IgD-negative memory B cell (primary cell): ENCODE results near the gene JMJD6. TPM values are rescaled to one million over a fixed set of nuclear protein-coding genes. Genes with fewer than 3 reads are reported as not detected.
A peak's percentile ranks its signal among the peaks of the same experiment; 100 is the strongest.
"Not testable (repeated sequence)": the region's sequence is repeated elsewhere in the genome, so short reads cannot be mapped to it uniquely, and the experiment has no call there.

Experiments used
- H3K27ac Mint-ChIP-seq, 3 donors: one replicate each; pipeline ENCODE4 v1.8.0; 2020 to 2022; ENCODE audit warnings: mild to moderate bottlenecking in 3 of 3, mixed read lengths in 3 of 3, moderate library complexity in 1 of 3
- H3K27me3 Mint-ChIP-seq: one replicate; pipeline ENCODE4 v1.8.0; 2021; ENCODE audit warnings: mixed read lengths
- H3K36me3 Mint-ChIP-seq: one replicate; pipeline ENCODE4 v1.8.0; 2020; ENCODE audit warnings: mild to moderate bottlenecking, mixed read lengths
- H3K4me1 Mint-ChIP-seq, 3 donors: one replicate each; pipeline ENCODE4 v1.8.0; 2020 to 2022; ENCODE audit warnings: mixed read lengths in 3 of 3, mild to moderate bottlenecking in 1 of 3
- H3K4me3 Mint-ChIP-seq, 4 donors: one replicate each; pipeline ENCODE4 v1.8.0; 2020 to 2022; ENCODE audit warnings: mild to moderate bottlenecking in 4 of 4, mixed read lengths in 4 of 4, moderate library complexity in 3 of 4
- H3K9me3 Mint-ChIP-seq, 3 donors: one replicate each; pipeline ENCODE4 v1.8.0; 2020 to 2021; ENCODE audit warnings: mixed read lengths in 3 of 3, mild to moderate bottlenecking in 1 of 3
- polyA plus RNA-seq: library from polyadenylated mRNA; unstranded; fragments of 300-500 nt; fragmentation: Illumina TruSeq; gene quantifications from one replicate; pipeline ENCODE4 v1.2.3, GENCODE V29; 2021

The JMJD6 gene
- polyA plus RNA-seq, 1 donor from 2014 or later: 41.4 TPM

- H3K36me3 Mint-ChIP-seq: peaks cover 2% of the 10 kb centered on the region
- peak overlapping the region in 2 of 4 donors; percentile 61 to 75 for H3K4me3 Mint-ChIP-seq
- H3K9me3 Mint-ChIP-seq: no peaks in the 10 kb centered on the region
- peaks cover 21 to 27% (median 21%) of the 10 kb centered on the region in 3 donors for H3K4me1 Mint-ChIP-seq
- peak overlapping the region; percentile 77 to 93 (median 92) for H3K27ac Mint-ChIP-seq
- no peaks in the 10 kb centered on the region for H3K27me3 Mint-ChIP-seq
Measured at GRCh38 chr17:76715496-76715830, 10.9 kb downstream of the JMJD6 start.

DNA sequence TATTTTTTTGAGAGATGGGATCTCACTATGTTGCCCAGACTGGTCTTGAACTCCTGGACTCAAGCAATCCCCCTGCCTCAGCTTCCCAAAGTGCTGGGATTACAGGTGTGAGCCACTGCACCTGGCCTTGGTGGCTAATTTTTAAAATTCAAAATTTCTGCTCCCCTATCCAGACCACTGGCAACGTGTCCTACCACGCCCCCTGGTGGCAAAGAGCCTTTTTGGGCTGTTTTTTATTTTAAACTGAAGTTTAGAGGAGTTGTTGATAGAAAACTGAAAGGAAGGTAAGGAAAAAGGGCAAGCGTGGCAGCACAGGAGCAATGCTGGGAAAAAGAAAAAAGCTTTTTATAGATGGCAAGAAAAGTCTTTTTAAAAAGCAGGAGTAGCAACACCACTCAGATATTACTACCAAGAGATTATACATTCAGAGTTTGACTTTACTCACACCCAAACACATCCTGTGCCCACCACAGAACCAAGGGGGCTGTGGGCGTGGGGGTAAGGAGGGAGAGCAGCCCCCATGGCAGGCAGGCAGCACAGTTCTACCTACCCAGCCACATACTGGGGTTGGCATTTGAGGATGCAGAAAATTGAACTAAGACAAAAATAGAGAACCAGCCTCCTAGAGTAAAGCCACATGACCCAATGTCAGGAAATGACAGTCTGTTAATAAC lies 11.4 kb downstream of the JMJD6 start:
- H3K36me3 Mint-ChIP-seq: peaks cover 2% of the 10 kb centered on the region

DNA sequence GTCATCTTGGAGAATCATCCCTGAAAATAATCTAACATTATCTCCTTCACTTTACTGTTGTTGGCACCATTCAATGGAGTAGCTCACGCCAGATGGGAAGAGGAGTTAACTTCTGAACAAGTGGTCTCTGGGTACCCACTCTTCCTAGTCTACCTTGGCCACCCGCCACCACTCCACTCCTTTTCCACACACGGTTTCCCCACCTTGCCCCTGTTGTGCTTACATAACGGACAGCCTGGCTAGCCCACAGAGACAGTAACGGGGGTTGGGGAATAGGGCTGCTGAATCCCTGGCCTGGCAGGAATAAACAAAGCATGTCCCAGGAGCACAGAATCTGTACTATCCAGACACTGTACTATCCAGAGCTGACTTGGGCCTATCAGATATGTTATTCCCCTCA lies 12.1 kb downstream of the JMJD6 start:
- Mint-ChIP-seq H3K4me1 (peaks cover 21 to 27% (median 25%) of the 10 kb centered on the region in 3 donors), H3K36me3 (peaks cover 2% of the 10 kb centered on the region), H3K9me3 (no peaks in the 10 kb centered on the region), H3K4me3 (peak overlapping the region in 1 of 4 donors; percentile 75), H3K27ac (no peak overlapping the region), H3K27me3 (no peaks in the 10 kb centered on the region)

More for the DNA sequence above, 11.4 kb downstream of the JMJD6 start:
- Mint-ChIP-seq H3K4me1 (peaks cover 21 to 27% (median 22%) of the 10 kb centered on the region in 3 donors), H3K9me3 (no peaks in the 10 kb centered on the region), H3K27me3 (no peaks in the 10 kb centered on the region), H3K27ac (peak overlapping the region; percentile 50 to 93 (median 77)), H3K4me3 (peak overlapping the region in 3 of 4 donors; percentile 61 to 90 (median 75))

- peaks cover 2% of the 10 kb centered on the region for H3K36me3 Mint-ChIP-seq
Measured at GRCh38 chr17:76713765-76714164, 12.6 kb downstream of the JMJD6 start.

GRCh38 chr17:76712321-76712720 lies 14.1 kb downstream of the JMJD6 start:
- not testable (repeated sequence) for H3K9me3 Mint-ChIP-seq, H3K36me3 Mint-ChIP-seq, H3K27me3 Mint-ChIP-seq, H3K27ac Mint-ChIP-seq
- Mint-ChIP-seq H3K4me3 (peak overlapping the region in 2 of 4 donors; percentile 28 to 58), H3K4me1 (peaks cover 21 to 25% (median 23%) of the 10 kb centered on the region in 3 donors)

More at GRCh38 chr17:76713765-76714164, 12.6 kb downstream of the JMJD6 start:
- no peak overlapping the region for H3K27ac Mint-ChIP-seq
- H3K4me1 Mint-ChIP-seq: peaks cover 21 to 25% (median 25%) of the 10 kb centered on the region in 3 donors
- H3K9me3 Mint-ChIP-seq: no peaks in the 10 kb centered on the region
- peak overlapping the region in 1 of 4 donors; percentile 3 for H3K4me3 Mint-ChIP-seq
- H3K27me3 Mint-ChIP-seq: no peaks in the 10 kb centered on the region

GRCh38 chr17:76710863-76711611 lies 15.4 kb downstream of the JMJD6 start, which contains the start of gene MXRA7:
Gene MXRA7, minus strand, starts transcription at chr17:76710965. Its CDS starts 19 bp downstream, at chr17:76710946.
- peak within 1 kb of the TSS; percentile 76 to 91 (median 85) for H3K4me3 Mint-ChIP-seq
- no peaks in the 10 kb centered on the region for H3K9me3 Mint-ChIP-seq
- H3K27ac Mint-ChIP-seq: peak within 1 kb of the TSS in 1 of 3 donors; percentile 73
- peaks cover 15 to 21% (median 18%) of the 10 kb centered on the region in 3 donors for H3K4me1 Mint-ChIP-seq
- H3K27me3 Mint-ChIP-seq: no peaks in the 10 kb centered on the region
- no peaks in the 10 kb centered on the region for H3K36me3 Mint-ChIP-seq

- not testable (repeated sequence) for H3K27ac Mint-ChIP-seq, H3K9me3 Mint-ChIP-seq, H3K36me3 Mint-ChIP-seq, H3K27me3 Mint-ChIP-seq
- H3K4me3 Mint-ChIP-seq: peak overlapping the region; percentile 65 to 84 (median 70)
- H3K4me1 Mint-ChIP-seq: peaks cover 8 to 13% (median 9%) of the 10 kb centered on the region in 3 donors
Measured at GRCh38 chr17:76709951-76710862, 16.2 kb downstream of the JMJD6 start.

GRCh38 chr17:76709077-76709950 lies 17.1 kb downstream of the JMJD6 start:
- peak overlapping the region; percentile 65 to 84 (median 70) for H3K4me3 Mint-ChIP-seq
- H3K4me1 Mint-ChIP-seq: peaks cover 3 to 8% (median 4%) of the 10 kb centered on the region in 3 donors
- no peaks in the 10 kb centered on the region for H3K36me3 Mint-ChIP-seq
- H3K27me3 Mint-ChIP-seq: no peaks in the 10 kb centered on the region
- no peak overlapping the region for H3K27ac Mint-ChIP-seq
- no peaks in the 10 kb centered on the region for H3K9me3 Mint-ChIP-seq

- Mint-ChIP-seq H3K27ac (no peak overlapping the region), H3K4me1 (peaks cover 2 to 8% (median 3%) of the 10 kb centered on the region in 3 donors), H3K27me3 (no peaks in the 10 kb centered on the region), H3K36me3 (no peaks in the 10 kb centered on the region), H3K9me3 (no peaks in the 10 kb centered on the region), H3K4me3 (peak overlapping the region in 2 of 4 donors; percentile 24 to 74)
Measured at GRCh38 chr17:76707985-76708807, 18.2 kb downstream of the JMJD6 start.

DNA sequence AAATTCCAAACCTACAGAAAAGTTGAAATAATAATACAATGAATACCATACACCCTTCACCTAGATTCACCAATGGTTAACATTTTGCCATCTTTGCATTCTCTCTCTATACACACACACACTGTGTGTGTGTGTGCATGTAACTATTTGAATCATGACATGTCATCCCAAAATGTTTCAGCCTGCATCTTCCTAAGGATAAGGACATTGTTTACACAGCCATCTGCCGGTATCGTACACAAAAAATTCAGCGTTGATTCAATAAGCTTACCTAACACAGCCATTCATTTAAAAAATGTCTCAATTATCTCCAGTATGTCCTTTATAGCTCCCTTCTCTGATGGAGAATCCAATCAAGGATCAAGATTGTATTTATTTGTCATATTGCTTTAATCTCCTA lies 19.6 kb downstream of the JMJD6 start:
- Mint-ChIP-seq H3K9me3 (no peaks in the 10 kb centered on the region), H3K27me3 (no peaks in the 10 kb centered on the region), H3K36me3 (no peaks in the 10 kb centered on the region), H3K4me1 (peaks cover 2 to 8% (median 3%) of the 10 kb centered on the region in 3 donors), H3K27ac (no peak overlapping the region), H3K4me3 (no peak overlapping the region)

DNA sequence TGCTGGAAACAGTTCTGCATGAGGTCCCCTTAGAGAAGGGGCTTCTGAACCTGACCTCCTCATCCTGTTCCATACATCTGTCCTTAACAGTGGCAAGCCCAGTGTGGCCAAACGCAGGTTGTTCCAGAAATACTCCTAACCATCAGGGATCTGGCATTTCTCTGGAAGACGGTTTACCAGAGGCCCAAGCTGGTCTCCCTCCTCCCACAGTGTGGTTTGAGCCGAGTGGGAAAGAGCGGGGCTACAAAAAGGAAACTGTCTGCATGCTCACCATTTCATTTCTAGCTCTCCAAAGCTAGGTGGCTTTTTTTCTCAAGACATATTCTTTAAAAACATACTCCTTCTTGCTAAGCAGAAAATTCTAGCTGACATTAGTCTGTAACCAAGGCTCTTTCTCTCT lies 21.6 kb downstream of the JMJD6 start:
- Mint-ChIP-seq H3K9me3 (no peaks in the 10 kb centered on the region), H3K27ac (no peak overlapping the region), H3K36me3 (no peaks in the 10 kb centered on the region), H3K27me3 (no peaks in the 10 kb centered on the region), H3K4me1 (peaks cover 0 to 4% (median 0%) of the 10 kb centered on the region in 3 donors), H3K4me3 (no peak overlapping the region)

DNA sequence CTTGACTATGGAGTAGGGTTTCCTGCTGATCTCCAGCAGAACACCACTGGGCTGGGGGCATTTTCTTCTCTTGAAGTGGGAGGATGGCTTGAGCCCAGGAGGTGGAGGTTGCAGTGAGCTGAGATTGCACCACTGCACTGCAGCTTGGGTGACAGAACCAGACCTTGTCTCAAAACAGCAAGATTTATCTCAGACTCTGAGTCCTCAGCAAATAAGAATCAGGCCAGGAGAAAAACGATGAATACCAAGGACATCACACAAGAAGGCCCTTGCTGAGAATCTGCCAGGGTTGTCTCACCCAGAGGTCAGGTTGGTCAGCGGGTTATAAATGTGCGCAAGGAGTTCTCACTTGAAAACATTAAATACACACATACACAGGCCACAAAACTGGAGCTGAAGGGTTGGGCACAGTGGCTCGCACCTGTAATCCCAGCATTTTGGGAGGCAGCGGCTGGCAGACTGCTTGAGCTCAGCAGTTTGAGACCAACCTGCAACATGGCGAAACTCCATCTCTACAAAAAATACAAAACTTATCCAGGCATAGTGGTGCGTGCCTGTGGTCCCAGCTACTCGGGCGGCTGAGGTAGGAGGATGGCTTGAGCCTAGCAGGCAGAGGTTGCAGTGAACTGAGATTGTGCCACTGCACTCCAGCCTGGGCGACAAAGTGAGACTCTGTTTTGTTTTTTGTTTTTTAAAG lies 23.3 kb downstream of the JMJD6 start:
- H3K36me3 Mint-ChIP-seq: no peaks in the 10 kb centered on the region
- H3K4me1 Mint-ChIP-seq: peaks cover 0 to 2% (median 0%) of the 10 kb centered on the region in 3 donors
- H3K27me3 Mint-ChIP-seq: no peaks in the 10 kb centered on the region
- no peaks in the 10 kb centered on the region for H3K9me3 Mint-ChIP-seq
- no peak overlapping the region for H3K4me3 Mint-ChIP-seq
- H3K27ac Mint-ChIP-seq: peak overlapping the region in 1 of 3 donors; percentile 53

- no peak overlapping the region for H3K4me3 Mint-ChIP-seq
- no peak overlapping the region for H3K27ac Mint-ChIP-seq
- H3K27me3 Mint-ChIP-seq: no peaks in the 10 kb centered on the region
- no peaks in the 10 kb centered on the region for H3K36me3 Mint-ChIP-seq
- peaks cover 0 to 5% (median 2%) of the 10 kb centered on the region in 3 donors for H3K4me1 Mint-ChIP-seq
- H3K9me3 Mint-ChIP-seq: no peaks in the 10 kb centered on the region
Measured at GRCh38 chr17:76702076-76702475, 24.3 kb downstream of the JMJD6 start.
